Skeletal muscle tissue (tissue), 4 donors: ENCODE results near the gene COG8. TPM values are rescaled to one million over a fixed set of nuclear protein-coding genes. Genes with fewer than 3 reads are reported as not detected.

ENCODE experiments used
- H3K27ac ChIP-seq: one replicate; pipeline ENCODE4 v1.7.0; 2013; ENCODE audit warnings: mild to moderate bottlenecking, low read depth, low read length, inconsistent platforms
- H3K27me3 ChIP-seq, 3 donors: one replicate each; pipeline ENCODE4 v1.7.0; 2013; ENCODE audit warnings: low read length in 3 of 3; ENCODE audit not compliant: control insufficient read depth in 3 of 3, insufficient read depth in 3 of 3
- H3K36me3 ChIP-seq, 3 donors: one replicate each; pipeline ENCODE4 v1.7.0; 2013; ENCODE audit warnings: low read length in 3 of 3; ENCODE audit not compliant: control insufficient read depth in 3 of 3, insufficient read depth in 3 of 3
- H3K4me1 ChIP-seq, 3 donors: one replicate each; pipeline ENCODE4 v1.7.0; 2013; ENCODE audit warnings: low read length in 3 of 3, mild to moderate bottlenecking in 3 of 3; ENCODE audit not compliant: control insufficient read depth in 3 of 3, insufficient read depth in 3 of 3
- H3K4me3 ChIP-seq, 3 donors: one replicate each; pipeline ENCODE4 v1.7.0; 2013; ENCODE audit warnings: low read length in 3 of 3
- H3K9ac ChIP-seq, 3 donors: one replicate each; pipeline ENCODE4 v1.7.0; 2013; ENCODE audit warnings: low read length in 3 of 3, mild to moderate bottlenecking in 3 of 3, moderate library complexity in 2 of 3, low read depth in 1 of 3
- H3K9me3 ChIP-seq, 3 donors: one replicate each; pipeline ENCODE4 v1.7.0; 2013; ENCODE audit warnings: low read length in 3 of 3; ENCODE audit not compliant: control insufficient read depth in 3 of 3
- total RNA-seq: library from RNA; depleted of rRNA; stranded (reverse); fragments of >200 nt; gene quantifications from one replicate; pipeline ENCODE4 v1.2.3, GENCODE V29; 2014
- donor health status: Osteomylitis.

The COG8 gene
- total RNA-seq, 1 donor from 2014 or later, result 36.0 TPM

DNA sequence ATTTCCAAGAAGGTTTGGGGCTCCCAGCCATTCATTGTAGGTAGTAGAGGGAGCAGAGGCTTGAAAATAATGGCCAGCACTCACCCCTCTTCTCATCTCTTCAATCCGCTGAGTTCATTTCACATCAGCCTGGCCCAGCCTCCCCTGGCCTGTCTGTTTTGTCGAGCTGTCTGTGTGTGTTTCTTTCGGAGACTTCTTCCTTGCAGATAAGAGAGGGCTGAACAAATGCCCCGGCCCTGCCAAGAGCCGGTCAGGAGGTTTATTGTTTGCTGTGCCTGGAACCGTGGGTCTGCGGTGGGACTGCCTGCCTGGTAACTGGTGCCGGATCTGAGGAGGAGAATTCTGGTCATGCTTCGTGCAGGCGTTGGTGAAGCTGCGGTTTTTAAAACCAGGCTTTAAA, 24.8 kb downstream of the COG8 start:
- Histone ChIP-seq H3K27ac (no peak overlapping the region), H3K36me3 (peaks cover 37 to 43% (median 41%) of the 10 kb centered on the region in 3 donors), H3K9ac (no peak overlapping the region), H3K4me1 (peaks cover 13 to 33% (median 24%) of the 10 kb centered on the region in 3 donors), H3K9me3 (no peaks in the 10 kb centered on the region), H3K27me3 (no peaks in the 10 kb centered on the region), H3K4me3 (no peak overlapping the region)

DNA sequence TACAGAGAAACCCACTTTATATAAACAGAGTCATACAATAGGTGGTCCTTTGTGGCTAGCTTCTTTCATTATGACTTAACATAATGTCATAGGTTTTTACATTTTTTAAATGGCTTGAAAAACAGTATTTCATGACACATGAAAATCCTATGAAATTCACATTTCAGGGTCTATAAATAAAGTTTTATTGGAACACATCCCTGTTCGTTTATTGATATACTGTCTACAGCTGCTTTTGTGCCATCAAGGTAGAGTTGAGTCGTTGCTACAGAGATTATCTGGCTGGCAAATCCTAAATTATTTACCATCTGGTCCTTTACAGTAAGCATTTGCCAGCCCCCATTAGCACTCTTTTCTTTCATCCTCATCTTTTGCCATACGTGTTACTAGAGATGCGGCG, 25.9 kb downstream of the COG8 start:
- Histone ChIP-seq H3K9ac (no peak overlapping the region), H3K36me3 (peaks cover 27 to 34% (median 33%) of the 10 kb centered on the region in 3 donors), H3K9me3 (no peaks in the 10 kb centered on the region), H3K27me3 (no peaks in the 10 kb centered on the region), H3K4me3 (no peak overlapping the region), H3K4me1 (peaks cover 13 to 31% (median 26%) of the 10 kb centered on the region in 3 donors), H3K27ac (no peak overlapping the region)

DNA sequence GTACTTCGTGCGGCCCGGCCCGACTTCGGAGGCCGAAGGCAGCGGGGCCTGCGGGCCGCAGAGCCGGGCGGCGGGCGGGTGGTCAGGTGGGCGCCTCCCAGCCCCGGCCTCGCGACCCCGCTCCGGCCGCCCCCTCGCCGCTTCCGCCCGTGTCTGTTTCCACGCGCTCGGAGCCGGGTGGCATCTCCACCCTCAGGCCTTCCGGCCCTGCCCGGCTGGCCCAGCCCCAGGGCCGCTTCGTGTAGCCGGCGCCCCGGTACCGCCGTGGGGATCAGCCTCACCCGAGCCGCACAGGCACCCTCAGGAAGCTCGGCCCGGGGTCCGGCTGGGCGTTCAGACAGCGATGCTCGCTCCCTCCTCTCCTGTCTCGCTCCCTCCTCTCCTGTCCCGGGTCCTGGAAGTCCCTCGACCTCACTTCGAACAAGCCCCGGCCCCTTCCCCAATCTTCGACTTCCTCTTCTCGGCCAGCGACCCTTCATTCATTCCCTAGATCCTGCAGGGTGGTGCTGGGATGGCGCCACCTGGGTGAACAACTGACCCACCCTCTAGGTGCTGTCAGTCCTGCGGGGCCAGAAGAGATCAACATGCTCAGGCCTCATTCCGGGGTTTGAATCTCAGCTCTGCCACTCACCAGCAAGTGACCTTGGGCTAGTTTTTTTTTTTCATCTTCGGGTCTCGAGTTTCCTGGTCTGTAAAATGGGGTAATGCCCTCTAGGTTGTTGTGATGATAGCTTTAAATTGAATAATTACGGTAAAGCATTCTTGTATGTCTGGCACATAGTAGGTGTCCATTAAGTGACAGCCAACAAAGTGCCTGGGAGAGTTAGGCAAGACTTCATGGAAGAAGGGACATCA, 27.6 kb downstream of the COG8 start:
- H3K36me3 ChIP-seq, result peaks cover 18 to 26% (median 23%) of the 10 kb centered on the region in 3 donors
- peak overlapping the region; percentile 82 to 89 (median 88) for H3K4me3 ChIP-seq
- peaks cover 13 to 22% (median 17%) of the 10 kb centered on the region in 3 donors for H3K4me1 ChIP-seq
- no peaks in the 10 kb centered on the region for H3K9me3 ChIP-seq
- H3K27ac ChIP-seq, result peak overlapping the region; percentile 83
- H3K27me3 ChIP-seq, result no peaks in the 10 kb centered on the region
- H3K9ac ChIP-seq, result peak overlapping the region; percentile 92 to 96 (median 92)

DNA sequence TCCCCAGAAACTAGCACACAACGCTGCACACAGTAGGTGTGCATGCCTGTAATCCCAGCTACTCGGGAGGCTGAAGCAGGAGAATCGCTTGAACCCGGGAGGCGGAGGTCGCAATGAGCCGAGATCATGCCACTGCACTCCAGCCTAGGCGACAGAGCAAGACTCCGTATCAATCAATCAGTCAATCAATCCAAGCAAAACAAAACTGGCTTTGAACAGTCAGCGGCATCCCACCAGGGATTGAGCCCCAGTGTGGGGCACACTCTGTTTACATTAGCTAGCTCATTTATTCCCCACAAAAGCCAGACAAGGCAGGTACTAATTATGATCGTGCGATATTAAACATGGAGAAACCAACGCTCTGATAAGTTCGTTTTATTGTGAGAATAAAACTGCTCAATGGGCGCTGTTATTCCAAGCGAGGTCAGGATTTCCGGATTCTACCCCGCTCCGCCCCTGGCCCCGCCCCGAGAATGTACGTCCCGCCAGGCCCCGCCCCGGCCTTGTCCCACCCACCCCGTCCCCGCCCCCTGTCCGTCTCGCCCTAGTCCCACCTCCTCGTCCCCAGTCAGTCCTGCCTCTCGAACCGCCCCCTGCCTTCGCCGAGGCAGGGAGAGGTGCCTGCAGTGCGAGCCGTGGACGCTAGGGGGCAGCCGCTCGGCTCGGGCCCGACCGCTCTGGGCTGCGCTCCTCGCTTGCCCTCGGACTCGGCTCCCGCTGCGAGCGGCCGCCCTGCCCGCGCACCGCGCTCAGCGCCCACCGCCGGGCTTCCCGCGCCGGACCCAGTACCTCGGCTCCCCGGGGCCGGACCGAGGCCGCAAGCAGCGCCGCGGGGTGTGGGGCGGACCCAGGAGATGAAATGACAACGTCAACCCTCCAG, 28.5 kb downstream of the COG8 start, which contains the start of gene VPS4A:
Gene VPS4A, plus strand, starts transcription at position 698 of the 880 bp plus-strand sequence. Its CDS starts 162 bp downstream, at position 860.
- H3K4me1 ChIP-seq, result peaks cover 11 to 14% (median 13%) of the 10 kb centered on the region in 3 donors
- peak within 1 kb of the TSS; percentile 88 to 93 (median 89) for H3K4me3 ChIP-seq
- H3K36me3 ChIP-seq, result peaks cover 10 to 17% (median 14%) of the 10 kb centered on the region in 3 donors
- peak within 1 kb of the TSS; percentile 92 to 96 (median 92) for H3K9ac ChIP-seq
- no peaks in the 10 kb centered on the region for H3K27me3 ChIP-seq
- no peaks in the 10 kb centered on the region for H3K9me3 ChIP-seq
- peak within 1 kb of the TSS; percentile 83 for H3K27ac ChIP-seq

DNA sequence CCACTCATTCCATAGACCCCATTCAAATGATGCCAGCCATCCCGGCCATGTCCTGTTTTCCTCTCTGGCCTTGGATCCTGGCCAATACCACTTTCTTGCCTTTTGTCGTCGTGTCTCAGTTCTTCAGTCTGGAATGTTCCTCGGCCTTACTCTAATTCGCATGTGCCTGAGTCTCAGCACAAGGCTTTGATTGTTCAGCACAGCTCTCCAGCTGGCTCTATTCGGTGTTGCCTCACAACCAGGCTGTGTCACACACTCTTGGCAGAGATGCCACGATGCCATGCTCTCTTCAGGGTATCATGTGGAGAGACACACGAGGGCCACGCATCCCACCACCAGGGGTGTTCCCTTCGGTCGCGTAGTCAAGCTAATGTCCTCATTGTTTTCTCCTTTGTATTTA, 30.0 kb downstream of the COG8 start:
- peaks cover 11 to 13% (median 12%) of the 10 kb centered on the region in 3 donors for H3K4me1 ChIP-seq
- H3K4me3 ChIP-seq, result no peak overlapping the region
- H3K36me3 ChIP-seq, result peaks cover 3 to 4% (median 3%) of the 10 kb centered on the region in 3 donors
- no peaks in the 10 kb centered on the region for H3K27me3 ChIP-seq
- H3K9ac ChIP-seq, result no peak overlapping the region
- no peak overlapping the region for H3K27ac ChIP-seq
- H3K9me3 ChIP-seq, result no peaks in the 10 kb centered on the region

DNA sequence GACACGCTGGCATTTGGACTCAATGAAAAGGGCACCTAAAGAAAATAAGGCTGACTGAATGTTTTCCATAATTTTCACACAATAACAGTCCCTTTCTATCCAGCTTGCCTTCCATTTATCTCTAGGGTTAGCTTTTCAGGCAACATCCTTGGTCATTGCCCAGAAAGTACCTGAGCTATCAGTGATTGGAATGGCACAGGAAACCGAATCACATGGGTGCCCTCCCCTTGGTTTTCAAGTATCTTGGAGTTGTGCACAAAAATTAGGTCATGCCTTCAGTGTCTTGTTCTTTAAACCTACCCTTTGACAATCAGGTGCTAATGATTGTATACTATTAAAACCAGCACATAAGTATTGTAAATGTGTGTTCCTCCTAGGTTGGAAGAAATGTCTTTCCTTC, 31.5 kb downstream of the COG8 start:
- Histone ChIP-seq H3K4me3 (no peak overlapping the region), H3K4me1 (peaks cover 11 to 13% (median 12%) of the 10 kb centered on the region in 3 donors), H3K9ac (no peak overlapping the region), H3K27me3 (no peaks in the 10 kb centered on the region), H3K9me3 (no peaks in the 10 kb centered on the region), H3K27ac (no peak overlapping the region), H3K36me3 (peaks cover 0 to 3% (median 0%) of the 10 kb centered on the region in 3 donors)

DNA sequence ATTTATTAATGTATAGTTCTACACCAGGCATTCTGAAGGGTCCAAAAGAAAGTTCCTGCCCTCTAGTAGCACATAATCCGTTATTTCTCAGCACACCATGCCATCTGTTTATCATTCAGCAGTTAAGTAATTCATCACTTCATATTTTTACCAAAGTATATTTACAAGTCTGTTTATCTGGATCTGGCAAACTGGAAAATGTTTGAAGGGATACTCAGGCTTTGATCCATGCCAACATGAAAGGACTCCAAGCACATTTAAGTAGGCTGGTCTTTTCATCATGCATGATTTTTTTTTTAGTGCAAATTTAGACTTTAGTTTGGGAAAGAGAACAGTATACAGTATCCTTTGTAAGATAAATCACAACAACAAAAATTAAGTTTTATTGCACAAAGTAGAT, 32.3 kb downstream of the COG8 start:
- Histone ChIP-seq H3K27me3 (no peaks in the 10 kb centered on the region), H3K4me3 (no peak overlapping the region), H3K9me3 (no peaks in the 10 kb centered on the region), H3K9ac (no peak overlapping the region), H3K4me1 (peaks cover 9 to 10% (median 9%) of the 10 kb centered on the region in 3 donors), H3K27ac (no peak overlapping the region), H3K36me3 (peaks cover 0 to 6% (median 0%) of the 10 kb centered on the region in 3 donors)

DNA sequence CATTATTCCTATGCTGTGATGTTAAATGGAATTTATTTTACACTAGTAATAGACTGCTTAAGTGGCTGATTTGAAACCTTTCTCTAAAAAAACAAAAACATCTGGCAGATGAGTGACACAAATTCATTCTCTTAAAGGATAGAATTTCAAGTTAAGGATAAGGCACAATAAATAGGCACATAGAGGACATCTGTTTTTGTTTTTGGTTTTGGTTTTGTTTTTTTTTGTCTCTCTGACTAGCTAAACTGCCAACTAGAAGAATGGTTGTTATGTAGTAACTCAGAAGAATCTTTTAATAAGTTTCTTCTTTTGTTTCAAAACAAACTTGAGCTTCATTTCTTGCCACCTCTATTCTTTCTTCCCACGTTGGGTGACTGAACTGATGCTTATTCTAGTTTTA, 33.3 kb downstream of the COG8 start:
- H3K27me3 ChIP-seq, result no peaks in the 10 kb centered on the region
- peaks cover 0 to 14% (median 0%) of the 10 kb centered on the region in 3 donors for H3K36me3 ChIP-seq
- H3K9me3 ChIP-seq, result no peaks in the 10 kb centered on the region
- peaks cover 5% of the 10 kb centered on the region in 3 donors for H3K4me1 ChIP-seq
- H3K27ac ChIP-seq, result no peak overlapping the region
- H3K4me3 ChIP-seq, result no peak overlapping the region
- no peak overlapping the region for H3K9ac ChIP-seq

DNA sequence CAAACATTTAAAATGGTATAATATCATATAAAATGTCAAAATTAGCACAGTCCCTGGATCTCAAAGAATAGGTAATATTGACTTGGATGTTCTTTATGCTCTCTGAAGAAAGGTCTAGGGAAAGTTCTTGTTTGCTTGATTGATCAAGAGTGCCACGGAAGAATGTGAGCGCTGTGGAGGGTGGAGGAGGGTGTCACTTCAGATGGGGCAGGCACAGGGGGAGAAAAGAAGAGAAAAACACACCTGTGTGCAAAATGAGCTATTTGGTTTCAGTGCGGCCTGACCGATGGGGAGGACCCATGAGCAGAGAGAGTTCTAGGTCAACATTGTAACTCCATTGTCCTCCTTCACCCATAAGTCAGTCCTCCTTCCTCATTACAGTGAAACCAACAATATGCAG, 37.1 kb downstream of the COG8 start:
- H3K4me3 ChIP-seq, result no peak overlapping the region
- no peaks in the 10 kb centered on the region for H3K4me1 ChIP-seq
- H3K27me3 ChIP-seq, result no peaks in the 10 kb centered on the region
- peaks cover 0 to 21% (median 3%) of the 10 kb centered on the region in 3 donors for H3K36me3 ChIP-seq
- no peak overlapping the region for H3K9ac ChIP-seq
- no peak overlapping the region for H3K27ac ChIP-seq
- H3K9me3 ChIP-seq, result no peaks in the 10 kb centered on the region
